Measurements from ENCODE around the gene SERTAD1.

Gene SERTAD1

GRCh38 chr19:40424637-40425449, 949 bp downstream of the SERTAD1 start:
- H3K4me3 ChIP-seq (ENCODE audit: low read depth, low read length): peak overlapping the region; percentile 88
- TF ChIP-seq, protein P1, sequence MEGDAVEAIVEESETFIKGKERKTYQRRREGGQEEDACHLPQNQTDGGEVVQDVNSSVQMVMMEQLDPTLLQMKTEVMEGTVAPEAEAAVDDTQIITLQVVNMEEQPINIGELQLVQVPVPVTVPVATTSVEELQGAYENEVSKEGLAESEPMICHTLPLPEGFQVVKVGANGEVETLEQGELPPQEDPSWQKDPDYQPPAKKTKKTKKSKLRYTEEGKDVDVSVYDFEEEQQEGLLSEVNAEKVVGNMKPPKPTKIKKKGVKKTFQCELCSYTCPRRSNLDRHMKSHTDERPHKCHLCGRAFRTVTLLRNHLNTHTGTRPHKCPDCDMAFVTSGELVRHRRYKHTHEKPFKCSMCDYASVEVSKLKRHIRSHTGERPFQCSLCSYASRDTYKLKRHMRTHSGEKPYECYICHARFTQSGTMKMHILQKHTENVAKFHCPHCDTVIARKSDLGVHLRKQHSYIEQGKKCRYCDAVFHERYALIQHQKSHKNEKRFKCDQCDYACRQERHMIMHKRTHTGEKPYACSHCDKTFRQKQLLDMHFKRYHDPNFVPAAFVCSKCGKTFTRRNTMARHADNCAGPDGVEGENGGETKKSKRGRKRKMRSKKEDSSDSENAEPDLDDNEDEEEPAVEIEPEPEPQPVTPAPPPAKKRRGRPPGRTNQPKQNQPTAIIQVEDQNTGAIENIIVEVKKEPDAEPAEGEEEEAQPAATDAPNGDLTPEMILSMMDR (IDR thresholded peaks at IDR 0.05; ENCODE audit: borderline replicate concordance, insufficient read depth, low read depth, low read length): no peak

DNA sequence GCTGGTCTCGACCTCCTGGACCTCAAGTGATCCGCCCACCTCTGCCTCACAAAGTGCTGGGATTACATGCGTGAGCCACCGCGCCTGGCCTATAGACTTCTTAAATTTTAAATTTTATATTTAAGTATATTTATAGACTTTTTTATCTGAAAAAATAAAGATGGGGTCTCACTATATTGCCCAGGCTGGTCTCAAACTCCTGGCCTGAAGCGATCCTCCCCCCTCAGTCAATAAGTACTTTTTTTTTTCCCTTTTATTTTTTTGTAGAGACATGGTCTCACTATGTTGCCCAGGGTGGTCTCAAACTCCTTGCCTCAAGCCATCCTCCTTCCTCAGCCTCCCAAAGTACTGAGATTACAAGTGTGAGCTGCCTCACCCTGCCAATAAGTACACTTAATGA, 1.9 kb downstream of the SERTAD1 start:
- H3K4me3 ChIP-seq (ENCODE audit: low read depth, low read length): no peak overlapping the region
- TF ChIP-seq, protein P1 (IDR thresholded peaks at IDR 0.05; ENCODE audit: borderline replicate concordance, insufficient read depth, low read depth, low read length): no peak

- TF ChIP-seq, protein P1 (IDR thresholded peaks at IDR 0.05; ENCODE audit: borderline replicate concordance, insufficient read depth, low read depth, low read length): no peak
These were observed 2.8 kb downstream of the SERTAD1 start for GRCh38 chr19:40422748-40423566.

DNA sequence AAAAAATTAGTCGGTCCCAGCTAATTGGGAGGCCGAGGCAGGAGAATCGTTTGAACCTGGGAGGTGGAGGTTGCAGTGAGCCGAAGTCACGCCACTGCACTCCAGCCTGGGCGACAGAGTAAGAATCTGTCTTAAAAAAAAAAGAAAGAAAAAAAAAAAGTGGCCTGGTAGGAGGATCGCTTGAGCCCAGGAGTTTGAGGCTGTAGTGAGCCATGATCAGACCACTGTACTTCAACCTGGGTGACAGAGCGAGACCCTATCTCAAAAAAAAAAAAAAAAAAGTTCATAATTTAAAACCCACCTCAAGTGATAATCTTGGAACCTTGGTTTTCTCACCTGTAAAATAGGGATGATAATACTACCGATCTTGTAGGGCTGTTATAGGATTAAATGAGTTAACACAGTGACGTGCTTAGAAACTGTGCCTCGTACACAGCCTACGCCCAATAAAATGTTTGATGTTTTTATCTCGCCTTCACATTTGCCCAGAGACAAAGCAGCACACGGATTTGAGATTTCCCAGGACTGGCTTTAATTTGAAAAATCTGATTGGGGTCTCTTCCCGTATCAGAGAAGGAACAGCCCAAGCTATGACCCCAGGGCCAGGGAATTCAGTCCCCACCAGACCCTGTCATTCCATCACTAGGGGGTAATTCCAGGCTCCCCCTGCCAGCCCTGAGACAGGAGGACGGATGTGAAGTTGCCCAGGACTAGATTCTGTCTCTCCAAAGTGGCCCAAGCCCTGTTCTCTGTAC, 3.6 kb downstream of the SERTAD1 start:
- TF ChIP-seq, protein P1 (IDR thresholded peaks at IDR 0.05; ENCODE audit: borderline replicate concordance, insufficient read depth, low read depth, low read length): no peak
- H3K4me3 ChIP-seq (ENCODE audit: low read depth, low read length): no peak overlapping the region

More at GRCh38 chr19:40422748-40423566, 2.8 kb downstream of the SERTAD1 start:
- H3K4me3 ChIP-seq (ENCODE audit: low read depth, low read length): no peak overlapping the region

DNA sequence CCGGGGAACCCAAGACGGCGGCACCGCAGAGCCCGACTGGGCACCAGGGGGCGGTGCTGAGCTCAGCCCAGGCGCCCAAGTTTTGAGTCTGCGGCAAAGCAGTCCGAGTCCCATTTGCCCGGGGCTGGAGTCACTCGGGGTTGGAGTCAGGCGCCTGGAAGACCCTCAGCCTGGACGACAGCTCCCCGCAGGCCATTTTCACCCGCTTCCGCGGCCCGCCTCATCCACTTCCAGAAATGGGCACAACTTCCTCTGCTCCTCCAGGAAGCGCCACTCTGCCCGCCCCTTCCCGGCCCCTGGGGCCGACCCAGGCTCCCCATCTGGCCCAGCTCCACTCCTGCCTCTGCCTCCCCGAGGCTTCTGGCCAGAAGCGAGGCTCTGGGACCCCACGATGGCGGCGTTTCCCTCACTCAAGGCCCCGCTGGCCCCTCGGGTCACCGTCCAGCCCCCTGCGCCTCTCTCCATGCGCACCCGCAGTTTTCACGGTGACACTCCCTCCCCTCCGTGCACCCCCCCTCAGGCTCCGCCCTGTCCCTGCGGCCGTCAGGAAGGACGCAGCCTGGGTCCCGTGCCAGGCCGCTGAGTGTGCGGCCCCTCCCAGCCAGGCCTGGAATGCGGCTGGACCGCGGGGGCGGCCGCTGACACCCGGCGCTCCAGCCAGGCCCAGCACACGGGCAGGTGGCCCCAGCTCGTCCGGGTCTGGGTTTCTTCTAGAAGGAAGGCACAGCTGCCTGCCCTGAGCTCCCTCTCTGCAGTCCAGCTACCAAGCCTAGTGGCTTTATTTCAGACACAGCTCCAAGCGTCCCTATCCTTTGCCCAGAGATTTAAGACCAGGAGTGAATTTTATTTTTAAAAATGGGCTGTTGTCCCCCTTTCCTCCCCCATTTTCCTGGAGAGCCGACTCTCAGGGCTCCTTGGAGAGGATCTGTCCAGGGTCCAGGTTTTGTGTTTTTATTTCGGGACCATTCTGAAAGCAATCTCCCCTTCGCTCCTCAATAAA, 4.7 kb downstream of the SERTAD1 start:
- H3K4me3 ChIP-seq (ENCODE audit: low read depth, low read length): peak overlapping the region; percentile 79
- TF ChIP-seq, protein P1 (IDR thresholded peaks at IDR 0.05; ENCODE audit: borderline replicate concordance, insufficient read depth, low read depth, low read length): peak; percentile 95

GRCh38 chr19:40420451-40420765, 5.4 kb downstream of the SERTAD1 start:
- peak overlapping the region; percentile 79 for H3K4me3 ChIP-seq (ENCODE audit: low read depth, low read length)
- TF ChIP-seq, protein P1 (IDR thresholded peaks at IDR 0.05; ENCODE audit: borderline replicate concordance, insufficient read depth, low read depth, low read length): no peak

All from GM12875 (cell line).